Activated naive CD4-positive, alpha-beta T cell treated with anti-CD3 and anti-CD28 coated beads, Interleukin-2, amount 50 U/mL, for 24 hours (primary cell): ENCODE data around the gene SMOC2.
"Not testable (repeated sequence)": the region's sequence is repeated elsewhere in the genome, so short reads cannot be mapped to it uniquely, and the experiment has no call there.

Source experiments
- H3K27ac Mint-ChIP-seq: one replicate; pipeline ENCODE4 v1.8.0; 2021; ENCODE audit warnings: mild to moderate bottlenecking, mixed read lengths
- H3K27me3 Mint-ChIP-seq: one replicate; pipeline ENCODE4 v1.8.0; 2021; ENCODE audit warnings: mixed read lengths
- H3K36me3 Mint-ChIP-seq: one replicate; pipeline ENCODE4 v1.8.0; 2021; ENCODE audit warnings: mixed read lengths
- H3K4me1 Mint-ChIP-seq: one replicate; pipeline ENCODE4 v1.8.0; 2021; ENCODE audit warnings: mixed read lengths
- H3K4me3 Mint-ChIP-seq: one replicate; pipeline ENCODE4 v1.8.0; 2021; ENCODE audit warnings: mild to moderate bottlenecking, mixed read lengths
- H3K9me3 Mint-ChIP-seq: one replicate; pipeline ENCODE4 v1.8.0; 2021; ENCODE audit warnings: mixed read lengths

The SMOC2 gene

DNA sequence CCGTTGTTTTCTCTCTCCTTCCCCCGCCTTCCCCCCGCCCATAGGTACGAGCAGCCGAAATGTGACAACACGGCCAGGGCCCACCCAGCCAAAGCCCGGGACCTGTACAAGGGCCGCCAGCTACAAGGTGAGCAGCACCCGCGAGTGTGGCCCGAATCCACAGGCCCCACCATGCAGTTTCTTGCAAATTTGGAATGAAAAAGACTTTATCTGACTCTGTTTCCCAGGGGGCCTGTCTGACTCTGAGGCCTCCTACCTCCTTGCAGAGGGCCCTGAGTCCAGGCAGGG lies 167.1 kb downstream of the SMOC2 start:
- no peak overlapping the region for H3K27ac Mint-ChIP-seq
- no peaks in the 10 kb centered on the region for H3K36me3 Mint-ChIP-seq
- H3K4me1 Mint-ChIP-seq: no peaks in the 10 kb centered on the region
- no peaks in the 10 kb centered on the region for H3K9me3 Mint-ChIP-seq
- H3K4me3 Mint-ChIP-seq: no peak overlapping the region
- H3K27me3 Mint-ChIP-seq: no peaks in the 10 kb centered on the region

- Mint-ChIP-seq H3K27me3 (no peaks in the 10 kb centered on the region), H3K27ac (no peak overlapping the region), H3K4me1 (no peaks in the 10 kb centered on the region), H3K4me3 (no peak overlapping the region), H3K36me3 (no peaks in the 10 kb centered on the region), H3K9me3 (no peaks in the 10 kb centered on the region)
Observed at GRCh38 chr6:168609026-168609685, 168.2 kb downstream of the SMOC2 start.

GRCh38 chr6:168609914-168610490 lies 169.0 kb downstream of the SMOC2 start:
- no peak overlapping the region for H3K27ac Mint-ChIP-seq
- no peaks in the 10 kb centered on the region for H3K27me3 Mint-ChIP-seq
- H3K4me3 Mint-ChIP-seq: no peak overlapping the region
- H3K4me1 Mint-ChIP-seq: no peaks in the 10 kb centered on the region
- no peaks in the 10 kb centered on the region for H3K9me3 Mint-ChIP-seq
- no peaks in the 10 kb centered on the region for H3K36me3 Mint-ChIP-seq

- not testable (repeated sequence) for H3K4me1 Mint-ChIP-seq, H3K27ac Mint-ChIP-seq, H3K36me3 Mint-ChIP-seq, H3K4me3 Mint-ChIP-seq, H3K27me3 Mint-ChIP-seq, H3K9me3 Mint-ChIP-seq
Observed at GRCh38 chr6:168610966-168611365, 170.0 kb downstream of the SMOC2 start.

- Mint-ChIP-seq H3K36me3 (no peaks in the 10 kb centered on the region), H3K4me3 (no peak overlapping the region), H3K4me1 (no peaks in the 10 kb centered on the region), H3K27ac (no peak overlapping the region), H3K27me3 (no peaks in the 10 kb centered on the region), H3K9me3 (peaks cover 3% of the 10 kb centered on the region)
Observed at GRCh38 chr6:168611691-168612090, 170.7 kb downstream of the SMOC2 start.

DNA sequence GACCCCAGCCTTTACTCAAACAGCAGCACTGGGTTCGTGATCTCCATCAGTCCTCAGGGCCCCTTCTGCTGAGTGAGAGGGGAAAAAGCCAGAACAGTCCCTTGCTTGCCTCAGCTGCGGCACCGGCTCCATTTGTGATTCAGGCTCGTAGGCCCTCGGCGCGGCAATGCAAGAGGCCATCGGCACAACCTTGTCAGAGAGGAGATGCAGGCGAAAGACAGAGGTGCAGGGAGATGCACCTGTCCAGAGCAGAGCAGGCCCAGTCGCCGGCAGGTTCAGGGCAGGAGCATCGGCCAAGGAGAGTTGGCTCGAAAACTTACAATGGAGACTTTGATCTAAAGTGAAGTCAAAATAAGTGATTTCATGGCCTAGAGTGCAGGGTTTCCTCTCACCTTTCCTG lies 171.6 kb downstream of the SMOC2 start:
- Mint-ChIP-seq H3K9me3 (peaks cover 3% of the 10 kb centered on the region), H3K4me1 (no peaks in the 10 kb centered on the region), H3K27me3 (no peaks in the 10 kb centered on the region), H3K36me3 (no peaks in the 10 kb centered on the region), H3K4me3 (no peak overlapping the region), H3K27ac (no peak overlapping the region)

GRCh38 chr6:168615837-168616236 lies 174.9 kb downstream of the SMOC2 start:
- Mint-ChIP-seq H3K4me3 (no peak overlapping the region), H3K27me3 (peaks cover 2% of the 10 kb centered on the region), H3K9me3 (peaks cover 3% of the 10 kb centered on the region), H3K4me1 (peaks cover 11% of the 10 kb centered on the region), H3K27ac (no peak overlapping the region), H3K36me3 (no peaks in the 10 kb centered on the region)

GRCh38 chr6:168616816-168617765 lies 176.1 kb downstream of the SMOC2 start:
- Mint-ChIP-seq H3K36me3 (no peaks in the 10 kb centered on the region), H3K4me1 (peaks cover 11% of the 10 kb centered on the region), H3K4me3 (no peak overlapping the region), H3K9me3 (peaks cover 10% of the 10 kb centered on the region), H3K27ac (no peak overlapping the region), H3K27me3 (peaks cover 4% of the 10 kb centered on the region)

DNA sequence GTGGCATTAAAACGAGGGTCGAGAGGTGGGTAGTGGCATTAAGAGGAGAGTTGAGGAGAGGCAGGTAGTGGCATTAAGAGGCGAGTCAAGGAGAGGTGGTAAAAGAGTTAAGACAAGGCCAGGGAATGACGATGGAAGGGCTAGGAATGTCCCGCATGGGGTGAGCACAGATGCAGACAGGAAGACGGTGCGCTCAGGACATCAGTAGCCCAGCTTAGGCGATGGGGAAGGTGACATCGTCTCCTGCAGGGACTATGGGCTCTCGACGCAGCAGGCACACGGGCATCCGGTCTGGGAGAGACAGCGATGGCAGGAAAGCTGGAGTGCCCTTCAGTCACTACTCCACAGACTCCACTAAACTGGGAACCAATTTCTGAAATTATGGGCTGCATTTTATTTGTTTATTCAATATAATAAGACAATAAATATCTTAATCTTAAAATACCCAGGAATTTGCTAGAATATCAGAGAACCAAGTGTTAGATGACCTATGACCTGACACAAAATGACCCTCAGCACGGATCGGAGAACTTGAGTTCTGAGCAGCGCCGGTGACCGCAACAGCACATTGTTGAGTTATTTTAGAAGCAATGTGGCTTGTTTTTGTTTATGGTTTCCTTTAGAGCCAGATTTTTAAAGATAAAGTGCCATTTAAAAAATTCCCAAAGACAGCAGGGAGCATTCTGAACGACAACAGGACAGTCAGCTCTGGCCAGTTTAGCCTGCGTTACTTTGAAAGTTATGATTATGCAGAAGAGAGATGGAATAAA lies 177.7 kb downstream of the SMOC2 start:
- peaks cover 11% of the 10 kb centered on the region for H3K4me1 Mint-ChIP-seq
- no peaks in the 10 kb centered on the region for H3K36me3 Mint-ChIP-seq
- H3K27ac Mint-ChIP-seq: no peak overlapping the region
- H3K27me3 Mint-ChIP-seq: peaks cover 4% of the 10 kb centered on the region
- H3K4me3 Mint-ChIP-seq: no peak overlapping the region
- H3K9me3 Mint-ChIP-seq: peaks cover 10% of the 10 kb centered on the region

- peak overlapping the region; percentile 23 for H3K27ac Mint-ChIP-seq
- peaks cover 4% of the 10 kb centered on the region for H3K27me3 Mint-ChIP-seq
- peaks cover 10% of the 10 kb centered on the region for H3K9me3 Mint-ChIP-seq
- peak overlapping the region; percentile 11 for H3K4me3 Mint-ChIP-seq
- peaks cover 11% of the 10 kb centered on the region for H3K4me1 Mint-ChIP-seq
- no peaks in the 10 kb centered on the region for H3K36me3 Mint-ChIP-seq
Observed at GRCh38 chr6:168619560-168620314, 178.8 kb downstream of the SMOC2 start.

DNA sequence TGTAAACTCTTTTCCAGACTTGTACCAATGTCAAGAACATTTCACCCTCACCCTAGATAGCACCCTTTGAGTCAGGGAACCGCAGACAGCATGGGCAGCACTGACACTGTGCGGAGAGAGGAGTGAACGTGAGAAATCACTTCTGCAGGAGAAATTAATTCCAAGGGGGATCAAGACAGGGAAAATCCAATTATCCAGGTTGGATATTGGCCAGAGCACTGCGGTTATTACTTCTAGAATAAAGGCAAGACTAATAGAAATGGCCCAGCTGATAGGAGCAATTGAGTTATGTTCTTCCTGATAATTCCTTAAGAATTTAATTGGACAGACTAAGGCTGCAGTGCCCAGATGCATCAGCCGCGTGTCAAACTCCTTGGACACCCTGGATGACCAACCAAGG lies 179.6 kb downstream of the SMOC2 start:
- H3K4me1 Mint-ChIP-seq: peaks cover 11% of the 10 kb centered on the region
- no peak overlapping the region for H3K4me3 Mint-ChIP-seq
- H3K36me3 Mint-ChIP-seq: no peaks in the 10 kb centered on the region
- H3K27me3 Mint-ChIP-seq: peaks cover 4% of the 10 kb centered on the region
- no peak overlapping the region for H3K27ac Mint-ChIP-seq
- peaks cover 8% of the 10 kb centered on the region for H3K9me3 Mint-ChIP-seq

DNA sequence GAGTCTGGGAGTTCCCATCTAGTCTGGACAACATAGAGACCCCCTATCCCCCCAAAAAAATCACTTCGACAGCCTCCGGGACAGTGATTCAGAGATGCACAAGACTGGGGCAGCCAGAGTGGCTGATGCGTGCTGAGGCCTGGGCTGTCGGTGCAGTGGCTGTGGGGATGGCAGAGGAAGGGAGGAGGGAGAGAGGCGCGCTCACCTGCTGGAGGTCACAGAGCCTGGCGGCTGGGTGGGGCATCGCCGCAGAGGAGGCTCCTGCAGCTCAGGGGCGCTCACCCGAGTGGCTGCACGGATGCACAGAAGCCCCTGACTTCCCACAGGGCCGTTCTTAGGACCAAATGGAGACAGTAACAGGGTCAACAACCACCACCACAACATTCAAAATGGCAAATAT lies 182.8 kb downstream of the SMOC2 start:
- peaks cover 11% of the 10 kb centered on the region for H3K4me1 Mint-ChIP-seq

DNA sequence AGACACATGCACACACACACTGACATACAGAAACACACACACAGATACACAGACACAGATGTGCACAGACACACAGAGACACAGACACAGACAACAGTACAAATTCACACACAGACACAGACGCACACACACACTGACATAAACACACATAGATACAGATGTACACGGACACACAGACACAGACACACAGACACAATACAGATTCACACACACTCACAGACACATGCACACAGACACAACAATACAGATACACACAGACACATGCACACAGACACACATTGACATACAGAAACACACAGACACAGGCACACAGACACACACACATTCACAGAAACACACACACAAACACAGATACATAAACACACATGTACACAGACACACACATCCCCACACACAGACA lies 183.6 kb downstream of the SMOC2 start:
- no peak overlapping the region for H3K27ac Mint-ChIP-seq
- peaks cover 4% of the 10 kb centered on the region for H3K27me3 Mint-ChIP-seq

More for the DNA sequence above, 182.8 kb downstream of the SMOC2 start:
- no peaks in the 10 kb centered on the region for H3K36me3 Mint-ChIP-seq
- no peak overlapping the region for H3K27ac Mint-ChIP-seq
- H3K4me3 Mint-ChIP-seq: no peak overlapping the region
- peaks cover 7% of the 10 kb centered on the region for H3K9me3 Mint-ChIP-seq
- H3K27me3 Mint-ChIP-seq: peaks cover 4% of the 10 kb centered on the region

DNA sequence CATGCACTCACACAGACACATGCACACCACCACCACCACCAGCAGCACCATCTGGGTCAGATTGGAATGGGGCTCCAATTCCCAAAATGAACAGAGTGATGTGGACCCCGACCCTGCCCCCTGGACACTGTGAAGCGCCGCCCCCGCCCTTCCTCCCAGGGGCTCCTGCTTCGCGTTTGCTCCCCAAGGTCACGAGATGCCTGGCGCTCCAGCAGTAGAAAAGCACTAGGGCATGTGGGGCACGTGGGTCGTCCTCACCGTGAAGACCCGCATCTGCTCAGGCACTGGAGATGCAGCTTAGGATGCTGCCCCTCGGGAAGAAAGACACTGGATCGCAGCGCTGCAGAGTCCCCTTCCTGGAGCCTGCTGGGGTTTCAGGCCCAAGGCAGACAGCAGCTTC lies 184.0 kb downstream of the SMOC2 start:
- H3K27ac Mint-ChIP-seq: no peak overlapping the region
- H3K9me3 Mint-ChIP-seq: peaks cover 7% of the 10 kb centered on the region
- no peaks in the 10 kb centered on the region for H3K36me3 Mint-ChIP-seq
- H3K4me1 Mint-ChIP-seq: peaks cover 2% of the 10 kb centered on the region
- H3K27me3 Mint-ChIP-seq: peaks cover 3% of the 10 kb centered on the region
- H3K4me3 Mint-ChIP-seq: no peak overlapping the region

More for the DNA sequence above, 183.6 kb downstream of the SMOC2 start:
- Mint-ChIP-seq H3K9me3 (peaks cover 7% of the 10 kb centered on the region), H3K4me3 (no peak overlapping the region), H3K36me3 (no peaks in the 10 kb centered on the region), H3K4me1 (peaks cover 6% of the 10 kb centered on the region)

DNA sequence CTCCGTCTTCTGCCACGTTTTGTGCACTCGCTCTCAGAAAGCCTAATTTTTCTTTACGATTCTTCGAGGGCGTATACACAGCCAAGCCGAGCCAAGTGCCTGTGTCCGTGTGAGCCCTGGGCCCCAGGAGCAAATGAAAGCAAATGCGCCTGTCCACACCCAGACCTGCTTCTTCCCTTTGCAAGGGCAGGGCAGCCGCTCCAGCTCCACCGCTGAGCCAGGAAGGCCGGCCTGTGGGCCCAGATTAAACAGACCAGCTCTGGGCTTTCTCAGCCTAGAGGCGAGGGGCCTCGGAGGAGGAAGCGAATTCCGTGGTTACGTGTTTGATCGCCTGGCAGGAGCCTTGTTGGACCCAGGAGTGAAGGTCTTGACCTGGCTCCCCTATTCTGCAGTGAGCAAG lies 184.6 kb downstream of the SMOC2 start:
- Mint-ChIP-seq H3K4me3 (no peak overlapping the region), H3K27me3 (peaks cover 2% of the 10 kb centered on the region), H3K9me3 (peaks cover 7% of the 10 kb centered on the region), H3K36me3 (no peaks in the 10 kb centered on the region), H3K4me1 (no peaks in the 10 kb centered on the region), H3K27ac (no peak overlapping the region)
